Measurements from ENCODE around the gene SCAPER. TPM values are rescaled to one million over a fixed set of nuclear protein-coding genes. Genes with fewer than 3 reads are reported as not detected.

Gene SCAPER
- total RNA-seq, 4 donors from 2014 or later, result 23.5 to 27.7 (median 24.2) TPM

DNA sequence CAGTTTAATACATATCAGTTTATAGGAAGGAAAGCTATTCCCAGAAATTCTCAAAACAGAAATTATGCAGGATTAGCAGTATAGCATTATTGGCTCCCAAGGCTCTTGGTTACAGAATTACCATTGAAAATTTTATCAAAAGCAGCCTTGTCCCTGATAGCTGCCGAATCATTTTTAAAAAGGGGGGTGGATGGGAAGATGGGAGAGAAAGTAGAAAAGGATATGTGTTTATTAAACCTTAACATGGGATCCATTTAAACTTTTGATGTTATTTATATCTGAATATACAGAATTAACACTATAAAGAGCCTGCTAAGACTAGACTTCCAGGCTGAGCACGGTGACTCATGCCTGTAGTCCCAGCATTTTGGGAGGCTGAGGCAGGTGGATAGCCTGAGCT lies 37.2 kb upstream of the SCAPER start:
- TF ChIP-seq, protein P1, sequence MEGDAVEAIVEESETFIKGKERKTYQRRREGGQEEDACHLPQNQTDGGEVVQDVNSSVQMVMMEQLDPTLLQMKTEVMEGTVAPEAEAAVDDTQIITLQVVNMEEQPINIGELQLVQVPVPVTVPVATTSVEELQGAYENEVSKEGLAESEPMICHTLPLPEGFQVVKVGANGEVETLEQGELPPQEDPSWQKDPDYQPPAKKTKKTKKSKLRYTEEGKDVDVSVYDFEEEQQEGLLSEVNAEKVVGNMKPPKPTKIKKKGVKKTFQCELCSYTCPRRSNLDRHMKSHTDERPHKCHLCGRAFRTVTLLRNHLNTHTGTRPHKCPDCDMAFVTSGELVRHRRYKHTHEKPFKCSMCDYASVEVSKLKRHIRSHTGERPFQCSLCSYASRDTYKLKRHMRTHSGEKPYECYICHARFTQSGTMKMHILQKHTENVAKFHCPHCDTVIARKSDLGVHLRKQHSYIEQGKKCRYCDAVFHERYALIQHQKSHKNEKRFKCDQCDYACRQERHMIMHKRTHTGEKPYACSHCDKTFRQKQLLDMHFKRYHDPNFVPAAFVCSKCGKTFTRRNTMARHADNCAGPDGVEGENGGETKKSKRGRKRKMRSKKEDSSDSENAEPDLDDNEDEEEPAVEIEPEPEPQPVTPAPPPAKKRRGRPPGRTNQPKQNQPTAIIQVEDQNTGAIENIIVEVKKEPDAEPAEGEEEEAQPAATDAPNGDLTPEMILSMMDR (IDR thresholded peaks at IDR 0.05; ENCODE audit: low read depth), result no peak

DNA sequence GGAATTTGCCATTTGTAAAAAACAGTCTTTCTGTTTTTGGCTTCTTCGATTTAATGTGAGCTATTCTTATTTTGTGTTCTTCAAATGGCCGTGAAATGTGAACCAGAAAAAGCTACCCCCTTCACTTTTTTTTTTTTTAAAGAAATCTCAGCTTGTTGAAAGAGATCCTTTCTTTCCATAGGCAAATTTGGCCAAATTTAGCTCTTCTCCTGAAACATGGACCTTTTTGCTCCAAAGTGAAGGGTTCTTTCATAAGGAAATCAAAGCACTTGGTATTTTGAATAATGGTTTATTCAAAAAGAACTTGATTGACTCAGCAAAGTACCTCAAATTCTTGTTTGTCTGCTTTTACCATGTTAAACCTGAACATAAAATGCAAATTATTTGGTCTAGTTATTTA lies 36.5 kb upstream of the SCAPER start:
- TF ChIP-seq, protein P1 (IDR thresholded peaks at IDR 0.05; ENCODE audit: low read depth), result no peak

DNA sequence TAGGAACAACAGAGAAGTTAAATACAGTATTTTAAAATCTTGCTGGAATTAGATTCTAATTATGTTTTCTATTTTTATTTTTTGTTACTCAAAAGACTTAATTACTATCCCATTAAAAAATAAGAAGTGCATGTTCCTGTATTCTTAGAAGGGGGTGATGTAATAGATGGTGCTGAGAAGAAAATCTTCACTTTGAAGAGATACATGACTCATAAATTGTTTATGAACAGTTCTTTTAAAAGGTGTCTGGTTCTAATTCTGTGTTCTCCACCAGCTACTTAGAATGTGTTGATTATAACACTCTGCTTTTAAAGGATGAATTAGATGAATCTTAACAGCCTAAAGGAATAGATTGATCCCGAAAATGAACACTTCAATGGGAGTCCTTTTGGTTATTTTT lies 34.6 kb upstream of the SCAPER start:
- TF ChIP-seq, protein P1 (IDR thresholded peaks at IDR 0.05; ENCODE audit: low read depth), result no peak

DNA sequence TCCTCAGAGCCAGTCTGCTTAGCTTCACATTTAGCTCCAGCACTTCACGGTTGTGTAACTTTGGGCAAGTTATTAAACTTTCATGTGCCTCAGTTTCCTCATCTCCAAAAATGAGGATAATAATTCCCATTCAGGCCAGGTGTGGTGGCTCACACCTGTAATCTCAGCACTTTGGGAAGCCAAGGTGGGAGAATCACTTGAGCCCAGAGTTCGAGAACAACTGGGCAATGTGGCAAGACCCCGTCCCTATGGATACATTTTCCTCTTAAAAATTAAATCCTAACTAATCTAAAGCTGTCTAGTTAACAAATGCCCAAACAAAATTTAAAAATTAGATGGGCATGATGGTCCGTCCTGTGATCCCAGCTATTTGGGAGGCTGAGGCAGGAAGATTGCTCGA lies 33.6 kb upstream of the SCAPER start:
- TF ChIP-seq, protein P1 (IDR thresholded peaks at IDR 0.05; ENCODE audit: low read depth), result no peak

DNA sequence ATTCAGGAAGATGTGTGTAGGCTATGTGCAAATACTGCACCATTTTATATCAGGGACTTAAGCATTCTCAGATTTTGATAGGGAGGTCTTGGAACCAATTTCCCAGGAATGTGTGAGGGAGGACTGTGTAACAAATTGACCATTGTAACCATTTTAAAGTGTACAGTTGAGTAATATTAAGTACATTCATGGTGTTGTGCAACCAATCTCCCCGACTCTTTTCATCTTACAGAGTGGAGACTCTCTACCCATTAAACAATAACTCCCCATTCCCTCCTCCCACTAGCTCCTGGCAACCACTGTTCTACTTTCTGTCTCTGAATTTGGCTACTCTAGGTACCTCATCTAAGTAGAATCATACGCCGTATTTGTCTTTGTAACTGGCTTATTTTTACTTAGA lies 31.5 kb upstream of the SCAPER start:
- TF ChIP-seq, protein P1 (IDR thresholded peaks at IDR 0.05; ENCODE audit: low read depth), result no peak

DNA sequence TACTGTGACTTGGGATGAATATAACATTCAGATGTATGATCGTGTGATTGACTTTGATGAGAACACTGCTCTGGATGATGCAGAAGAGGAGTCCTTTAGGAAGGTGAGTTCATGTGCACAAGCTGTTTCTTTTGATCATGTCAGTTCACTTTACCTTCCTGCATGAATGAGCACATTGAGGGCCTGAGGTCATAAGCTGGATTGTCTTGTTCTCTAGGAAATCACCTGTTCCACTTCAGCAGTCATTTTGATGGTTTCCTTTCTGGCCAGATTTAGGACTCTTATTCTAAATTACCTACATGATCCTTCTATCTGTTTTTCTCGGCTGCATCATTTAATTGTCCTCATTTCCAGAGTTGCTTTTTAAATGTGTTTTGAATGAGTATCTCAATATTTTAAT lies 30.5 kb upstream of the SCAPER start:
- TF ChIP-seq, protein P1 (IDR thresholded peaks at IDR 0.05; ENCODE audit: low read depth), result no peak

DNA sequence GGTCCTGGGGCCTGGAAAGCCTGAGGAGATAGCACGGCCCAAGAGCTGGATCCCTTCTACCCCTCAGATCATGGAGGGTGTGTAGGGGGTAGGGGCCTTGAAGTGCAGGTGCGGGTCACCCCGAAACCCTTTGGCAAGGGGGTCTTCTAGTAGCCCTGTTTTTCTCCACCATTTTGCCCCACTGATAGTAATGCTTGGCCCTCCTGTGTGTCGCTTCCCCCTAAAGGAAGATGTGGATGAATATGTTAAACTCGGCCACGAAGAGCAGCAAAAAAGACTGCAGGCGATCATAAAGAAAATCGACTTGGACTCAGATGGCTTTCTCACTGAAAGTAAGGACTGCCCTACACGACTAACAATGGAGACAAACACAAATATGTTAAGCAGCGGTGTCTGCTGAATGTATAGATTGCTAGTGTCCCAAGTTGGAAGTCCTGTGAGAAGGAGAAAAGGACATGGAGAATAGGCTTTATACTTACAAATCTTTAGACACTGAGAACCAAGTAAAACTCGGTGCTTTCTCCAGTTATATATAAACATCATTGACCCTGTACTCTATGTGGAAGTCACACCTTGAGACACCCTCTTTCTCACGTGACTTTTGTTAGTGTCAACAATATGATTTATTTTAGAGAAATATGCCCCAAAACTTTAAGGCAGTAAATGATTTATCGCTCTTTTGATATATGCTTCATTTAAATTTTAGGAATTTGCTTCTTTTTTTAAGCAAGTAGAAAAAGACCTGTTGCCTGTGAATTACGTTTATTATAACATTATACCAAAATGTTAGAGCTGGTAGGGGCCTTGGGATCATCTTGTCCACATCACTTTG lies 27.2 kb upstream of the SCAPER start:
- TF ChIP-seq, protein P1 (IDR thresholded peaks at IDR 0.05; ENCODE audit: low read depth), result no peak
